GM12878 (cell line): ENCODE data around the gene MESD.

Source experiments
- CTCF ChIP-seq, 3 experiments: IDR thresholded peaks in 2 of 3; conservative IDR thresholded peaks in 1 of 3; 2 replicates each; pipeline ENCODE4 v1.5.1; 2011; ENCODE audit warnings: low read depth in 3 of 3, low read length in 3 of 3, mild to moderate bottlenecking in 3 of 3, control low read depth in 2 of 3, moderate library complexity in 2 of 3, inconsistent platforms in 1 of 3, mixed read lengths in 1 of 3; ENCODE audit not compliant: control insufficient read depth in 2 of 3, insufficient read depth in 1 of 3; ENCODE audit errors: extremely low read depth in 1 of 3
- NRF1 ChIP-seq: conservative IDR thresholded peaks from 2 replicates; pipeline ENCODE4 v1.6.1; 2011; ENCODE audit warnings: mild to moderate bottlenecking, low read depth, low read length, improper control_type of control experiment
- YY1 ChIP-seq: IDR thresholded peaks from 2 replicates; pipeline ENCODE4 v1.6.1; 2011; ENCODE audit warnings: low read depth, mild to moderate bottlenecking, low read length
- TF ChIP-seq, protein P1 (sequence below): IDR thresholded peaks from 2 replicates; pipeline ENCODE4 v1.6.1; 2012; ENCODE audit warnings: low read depth, low read length, improper control_type of control experiment

DNA sequence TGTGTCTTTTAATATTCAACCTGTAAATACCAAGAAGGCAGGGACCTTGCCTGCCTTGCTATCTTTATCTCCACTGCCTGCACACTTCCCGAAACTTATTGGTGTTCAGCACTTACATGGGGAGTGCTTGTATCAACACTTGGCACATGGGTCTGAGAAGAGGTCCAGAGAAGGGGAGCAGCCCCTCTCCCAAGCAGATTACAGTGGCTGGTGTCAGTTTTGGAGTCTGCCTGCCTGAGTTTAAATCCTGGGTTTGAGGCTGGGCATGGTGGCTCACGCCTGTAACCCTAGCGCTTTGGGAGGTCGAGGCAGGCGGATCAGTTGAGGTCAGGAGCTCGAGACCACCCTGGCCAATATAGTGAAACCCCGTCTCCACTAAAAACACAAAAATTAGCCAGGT lies 20.3 kb downstream of the MESD start:
- TF ChIP-seq YY1: no peak
- no peak for TF ChIP-seq CTCF (IDR thresholded peaks at IDR 0.05 in 2 of 3, conservative IDR thresholded peaks at IDR 0.05 in 1 of 3; ENCODE audit: control insufficient read depth in 2 of 3, extremely low read depth in 1 of 3, insufficient read depth in 1 of 3, low read depth in 3 of 3, low read length in 3 of 3)
- TF ChIP-seq NRF1: no peak
- TF ChIP-seq, protein P1, sequence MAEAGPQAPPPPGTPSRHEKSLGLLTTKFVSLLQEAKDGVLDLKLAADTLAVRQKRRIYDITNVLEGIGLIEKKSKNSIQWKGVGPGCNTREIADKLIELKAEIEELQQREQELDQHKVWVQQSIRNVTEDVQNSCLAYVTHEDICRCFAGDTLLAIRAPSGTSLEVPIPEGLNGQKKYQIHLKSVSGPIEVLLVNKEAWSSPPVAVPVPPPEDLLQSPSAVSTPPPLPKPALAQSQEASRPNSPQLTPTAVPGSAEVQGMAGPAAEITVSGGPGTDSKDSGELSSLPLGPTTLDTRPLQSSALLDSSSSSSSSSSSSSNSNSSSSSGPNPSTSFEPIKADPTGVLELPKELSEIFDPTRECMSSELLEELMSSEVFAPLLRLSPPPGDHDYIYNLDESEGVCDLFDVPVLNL: no peak
